ENCODE measurements around the gene EMSY.

EMSY gene

GRCh38 chr11:76469141-76469540 lies 24.3 kb downstream of the EMSY start:
- Histone ChIP-seq H3K27ac (no peak overlapping the region), H3K27me3 (no peaks in the 10 kb centered on the region), H3K4me3 (no peak overlapping the region), H3K9me3 (no peaks in the 10 kb centered on the region), H3K36me3 (peaks cover 18 to 54% (median 41%) of the 10 kb centered on the region in 3 donors), H3K4me1 (no peaks in the 10 kb centered on the region)
- DNase-seq: no peak
- TF ChIP-seq CTCF (IDR thresholded peaks at IDR 0.05): no peak
- intact Hi-C loops (cut with DNase I; ENCODE audit: low total_unique reads): no loop called here

- no peaks in the 10 kb centered on the region for H3K4me1 ChIP-seq
- no peak for DNase-seq
- TF ChIP-seq CTCF (IDR thresholded peaks at IDR 0.05): no peak
- H3K36me3 ChIP-seq: peaks cover 33 to 54% (median 50%) of the 10 kb centered on the region in 3 donors
- H3K27ac ChIP-seq: no peak overlapping the region
- no peaks in the 10 kb centered on the region for H3K9me3 ChIP-seq
- intact Hi-C loops (cut with DNase I; ENCODE audit: low total_unique reads): no loop called here
- no peak overlapping the region for H3K4me3 ChIP-seq
- H3K27me3 ChIP-seq: no peaks in the 10 kb centered on the region
Observed at GRCh38 chr11:76471382-76471781, 26.6 kb downstream of the EMSY start.

GRCh38 chr11:76480241-76480640 lies 35.4 kb downstream of the EMSY start:
- TF ChIP-seq CTCF (IDR thresholded peaks at IDR 0.05): no peak
- H3K36me3 ChIP-seq: peaks cover 19 to 38% (median 26%) of the 10 kb centered on the region in 3 donors
- H3K27me3 ChIP-seq: no peaks in the 10 kb centered on the region
- H3K4me3 ChIP-seq: no peak overlapping the region
- H3K4me1 ChIP-seq: no peaks in the 10 kb centered on the region
- H3K9me3 ChIP-seq: no peaks in the 10 kb centered on the region
- no peak for DNase-seq
- no peak overlapping the region for H3K27ac ChIP-seq
- intact Hi-C loops (cut with DNase I; ENCODE audit: low total_unique reads): no loop called here

GRCh38 chr11:76491644-76492043 lies 46.8 kb downstream of the EMSY start:
- no peak overlapping the region for H3K4me3 ChIP-seq
- no peak overlapping the region for H3K27ac ChIP-seq
- no peak for DNase-seq
- peaks cover 17 to 54% (median 37%) of the 10 kb centered on the region in 3 donors for H3K36me3 ChIP-seq
- no peak for TF ChIP-seq CTCF (IDR thresholded peaks at IDR 0.05)
- H3K4me1 ChIP-seq: no peaks in the 10 kb centered on the region
- intact Hi-C loops (cut with DNase I; ENCODE audit: low total_unique reads): no loop called here
- H3K27me3 ChIP-seq: no peaks in the 10 kb centered on the region
- no peaks in the 10 kb centered on the region for H3K9me3 ChIP-seq

- no peak for DNase-seq
- H3K36me3 ChIP-seq: peaks cover 17 to 62% (median 37%) of the 10 kb centered on the region in 3 donors
- TF ChIP-seq CTCF (IDR thresholded peaks at IDR 0.05): no peak
- H3K27me3 ChIP-seq: no peaks in the 10 kb centered on the region
- no peak overlapping the region for H3K27ac ChIP-seq
- H3K4me3 ChIP-seq: no peak overlapping the region
- H3K4me1 ChIP-seq: no peaks in the 10 kb centered on the region
- H3K9me3 ChIP-seq: no peaks in the 10 kb centered on the region
- intact Hi-C loops (cut with DNase I; ENCODE audit: low total_unique reads): no loop called here
Observed at GRCh38 chr11:76493040-76493439, 48.2 kb downstream of the EMSY start.
